ENCODE data around the gene GABBR2. TPM values are rescaled to one million over a fixed set of nuclear protein-coding genes. Genes with fewer than 3 reads are reported as not detected.

The GABBR2 gene
- polyA plus RNA-seq, 1 donor (not counting 4 experiments of a cell fraction or from before 2014, with no cell fraction given) = 0.01 TPM

DNA sequence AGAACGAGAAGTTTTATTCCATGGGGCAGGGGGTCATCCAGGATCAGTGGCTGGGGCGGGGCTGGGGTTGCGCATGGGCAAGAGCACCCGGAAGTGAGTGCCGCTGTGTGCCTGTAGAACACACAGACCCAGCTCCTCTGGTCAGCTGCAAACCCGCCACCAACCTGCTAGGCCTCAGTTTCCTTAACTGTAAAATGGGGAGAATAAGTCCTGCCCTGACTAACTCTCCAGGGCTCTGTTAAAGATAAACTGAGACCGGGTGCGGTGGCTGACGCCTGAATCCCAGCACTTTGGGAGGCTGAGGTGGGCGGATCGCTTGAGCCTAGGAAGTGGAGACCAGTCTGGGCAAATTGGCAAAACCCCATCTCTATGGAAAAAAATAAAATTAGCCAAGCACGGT lies 152.2 kb downstream of the GABBR2 start:
- TF ChIP-seq EZH2 (IDR thresholded peaks at IDR 0.05; ENCODE audit: low read length) = no peak
- peaks cover 7% of the 10 kb centered on the region for H3K27me3 ChIP-seq (ENCODE audit: control insufficient read depth, extremely low read depth, insufficient read depth, low read length)
- no peaks in the 10 kb centered on the region for H3K36me3 ChIP-seq (ENCODE audit: control insufficient read depth in 2 of 2, extremely low read depth in 1 of 2, insufficient read depth in 2 of 2, low read length in 2 of 2)
- no peak overlapping the region for H3K9ac ChIP-seq (ENCODE audit: control insufficient read depth, extremely low read depth, insufficient read depth, low read length)
- H3K27ac ChIP-seq (ENCODE audit: control insufficient read depth, insufficient read depth, low read length) = no peak overlapping the region
- H3K9me1 ChIP-seq (ENCODE audit: control insufficient read depth, extremely low read depth, insufficient read depth, low read length) = no peaks in the 10 kb centered on the region
- no peak overlapping the region for H2AFZ ChIP-seq (ENCODE audit: control insufficient read depth, low read length)
- no peaks in the 10 kb centered on the region for H4K20me1 ChIP-seq (ENCODE audit: control insufficient read depth, extremely low read depth, insufficient read depth, low read length)
- H3K9me3 ChIP-seq (ENCODE audit: control insufficient read depth, low read depth, low read length) = no peaks in the 10 kb centered on the region
- DNase-seq (ENCODE audit: low read depth, low spot score) (no peak), FAIRE-seq (no peak)
- no peaks in the 10 kb centered on the region for H3K4me1 ChIP-seq (ENCODE audit: control insufficient read depth, extremely low read depth, insufficient read depth, low read length)
- dilution Hi-C loops (cut with MboI; ENCODE audit: extremely low pct_ligation_motif_present, low sequenced_read_pairs) = no loop called here
- no peak overlapping the region for H3K4me2 ChIP-seq (ENCODE audit: control insufficient read depth, extremely low read depth, insufficient read depth, low read depth, low read length)
- no peak overlapping the region for H3K4me3 ChIP-seq (ENCODE audit: control insufficient read depth in 2 of 3, extremely low read depth in 1 of 3, insufficient read depth in 2 of 3, low read depth in 1 of 3, low read length in 3 of 3)
- no peaks in the 10 kb centered on the region for H3K79me2 ChIP-seq (ENCODE audit: control insufficient read depth, insufficient read depth, low read length)

GRCh38 chr9:98555651-98556465 lies 152.9 kb downstream of the GABBR2 start:
- Histone ChIP-seq H2AFZ (ENCODE audit: control insufficient read depth, low read length) (no peak overlapping the region), H3K4me1 (ENCODE audit: control insufficient read depth, extremely low read depth, insufficient read depth, low read length) (no peaks in the 10 kb centered on the region), H3K79me2 (ENCODE audit: control insufficient read depth, insufficient read depth, low read length) (no peaks in the 10 kb centered on the region), H3K9me3 (ENCODE audit: control insufficient read depth, low read depth, low read length) (no peaks in the 10 kb centered on the region), H3K27me3 (ENCODE audit: control insufficient read depth, extremely low read depth, insufficient read depth, low read length) (peaks cover 7% of the 10 kb centered on the region), H3K4me2 (ENCODE audit: control insufficient read depth, extremely low read depth, insufficient read depth, low read depth, low read length) (no peak overlapping the region), H3K4me3 (ENCODE audit: control insufficient read depth in 2 of 3, extremely low read depth in 1 of 3, insufficient read depth in 2 of 3, low read depth in 1 of 3, low read length in 3 of 3) (no peak overlapping the region), H3K9ac (ENCODE audit: control insufficient read depth, extremely low read depth, insufficient read depth, low read length) (no peak overlapping the region), H3K9me1 (ENCODE audit: control insufficient read depth, extremely low read depth, insufficient read depth, low read length) (no peaks in the 10 kb centered on the region), H3K27ac (ENCODE audit: control insufficient read depth, insufficient read depth, low read length) (no peak overlapping the region), H3K36me3 (ENCODE audit: control insufficient read depth in 2 of 2, extremely low read depth in 1 of 2, insufficient read depth in 2 of 2, low read length in 2 of 2) (no peaks in the 10 kb centered on the region), H4K20me1 (ENCODE audit: control insufficient read depth, extremely low read depth, insufficient read depth, low read length) (no peaks in the 10 kb centered on the region)
- DNase-seq (ENCODE audit: low read depth, low spot score) (no peak), FAIRE-seq (no peak)
- TF ChIP-seq EZH2 (IDR thresholded peaks at IDR 0.05; ENCODE audit: low read length) = no peak
- TF ChIP-seq, protein P1, sequence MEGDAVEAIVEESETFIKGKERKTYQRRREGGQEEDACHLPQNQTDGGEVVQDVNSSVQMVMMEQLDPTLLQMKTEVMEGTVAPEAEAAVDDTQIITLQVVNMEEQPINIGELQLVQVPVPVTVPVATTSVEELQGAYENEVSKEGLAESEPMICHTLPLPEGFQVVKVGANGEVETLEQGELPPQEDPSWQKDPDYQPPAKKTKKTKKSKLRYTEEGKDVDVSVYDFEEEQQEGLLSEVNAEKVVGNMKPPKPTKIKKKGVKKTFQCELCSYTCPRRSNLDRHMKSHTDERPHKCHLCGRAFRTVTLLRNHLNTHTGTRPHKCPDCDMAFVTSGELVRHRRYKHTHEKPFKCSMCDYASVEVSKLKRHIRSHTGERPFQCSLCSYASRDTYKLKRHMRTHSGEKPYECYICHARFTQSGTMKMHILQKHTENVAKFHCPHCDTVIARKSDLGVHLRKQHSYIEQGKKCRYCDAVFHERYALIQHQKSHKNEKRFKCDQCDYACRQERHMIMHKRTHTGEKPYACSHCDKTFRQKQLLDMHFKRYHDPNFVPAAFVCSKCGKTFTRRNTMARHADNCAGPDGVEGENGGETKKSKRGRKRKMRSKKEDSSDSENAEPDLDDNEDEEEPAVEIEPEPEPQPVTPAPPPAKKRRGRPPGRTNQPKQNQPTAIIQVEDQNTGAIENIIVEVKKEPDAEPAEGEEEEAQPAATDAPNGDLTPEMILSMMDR (optimal IDR thresholded peaks at IDR 0.05 in 1 of 3, IDR thresholded peaks at IDR 0.05 in 1 of 3, conservative IDR thresholded peaks at IDR 0.05 in 1 of 3; ENCODE audit: extremely low read depth in 1 of 3, insufficient read depth in 2 of 3, low read length in 3 of 3) = no peak
- dilution Hi-C loops (cut with MboI; ENCODE audit: extremely low pct_ligation_motif_present, low sequenced_read_pairs) = no loop called here
